ENCODE results near the gene ANKRD49.

- TF ChIP-seq CTCF (IDR thresholded peaks at IDR 0.05) (no peak), ZFX (IDR thresholded peaks at IDR 0.05; ENCODE audit: borderline replicate concordance) (no peak)
Observed at GRCh38 chr11:94511932-94512781, 18.4 kb downstream of the ANKRD49 start, which contains the start of gene C11orf97.

Measured in 22Rv1 (cell line).